Sigmoid colon (tissue), 4 donors: ENCODE results near the gene HEATR3.

Source experiments
- POLR2AphosphoS5 ChIP-seq, 4 donors: sonication (generic); formaldehyde crosslinking; IDR thresholded peaks; one replicate each; pipeline ENCODE4 v1.6.1; 2017; ENCODE audit warnings: antibody characterized with exemption in 4 of 4
- TF ChIP-seq, protein P1 (sequence below), 4 experiments: fragments of 450-650 bp in 3 of 4; fragments of 200-600 bp in 1 of 4; IDR thresholded peaks; one replicate each; pipeline ENCODE4 v1.5.1; 2016 to 2019; ENCODE audit warnings: antibody characterized with exemption in 4 of 4, mild to moderate bottlenecking in 3 of 4, moderate library complexity in 2 of 4

DNA sequence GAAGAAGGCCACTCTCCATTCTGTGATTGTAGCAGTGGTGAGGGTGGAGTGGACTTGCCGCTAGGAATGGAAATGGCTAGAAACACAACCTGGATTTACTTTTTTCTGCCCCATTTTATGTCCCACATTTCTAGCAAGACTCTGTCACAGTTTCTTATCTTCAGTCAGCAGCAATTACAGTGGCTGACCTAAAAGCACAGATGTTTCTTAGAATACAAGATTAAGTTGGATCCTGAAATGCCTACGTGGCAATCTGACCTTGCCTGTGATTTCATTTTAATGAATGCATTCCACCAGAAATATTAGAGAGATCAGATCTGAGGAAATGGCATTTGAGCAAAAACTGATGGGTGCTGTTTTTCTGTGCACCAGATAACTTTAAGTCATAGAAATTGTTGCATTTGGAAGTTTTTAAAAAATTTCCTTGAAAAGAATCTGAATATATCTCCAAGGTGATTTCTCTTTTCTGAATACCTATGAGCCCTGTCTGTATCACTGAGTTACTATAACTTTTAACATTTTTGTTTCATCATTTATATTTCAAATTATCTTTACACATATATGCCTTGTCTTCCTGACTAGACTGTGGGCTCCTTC, 5.4 kb downstream of the HEATR3 start:
- TF ChIP-seq, protein P1, sequence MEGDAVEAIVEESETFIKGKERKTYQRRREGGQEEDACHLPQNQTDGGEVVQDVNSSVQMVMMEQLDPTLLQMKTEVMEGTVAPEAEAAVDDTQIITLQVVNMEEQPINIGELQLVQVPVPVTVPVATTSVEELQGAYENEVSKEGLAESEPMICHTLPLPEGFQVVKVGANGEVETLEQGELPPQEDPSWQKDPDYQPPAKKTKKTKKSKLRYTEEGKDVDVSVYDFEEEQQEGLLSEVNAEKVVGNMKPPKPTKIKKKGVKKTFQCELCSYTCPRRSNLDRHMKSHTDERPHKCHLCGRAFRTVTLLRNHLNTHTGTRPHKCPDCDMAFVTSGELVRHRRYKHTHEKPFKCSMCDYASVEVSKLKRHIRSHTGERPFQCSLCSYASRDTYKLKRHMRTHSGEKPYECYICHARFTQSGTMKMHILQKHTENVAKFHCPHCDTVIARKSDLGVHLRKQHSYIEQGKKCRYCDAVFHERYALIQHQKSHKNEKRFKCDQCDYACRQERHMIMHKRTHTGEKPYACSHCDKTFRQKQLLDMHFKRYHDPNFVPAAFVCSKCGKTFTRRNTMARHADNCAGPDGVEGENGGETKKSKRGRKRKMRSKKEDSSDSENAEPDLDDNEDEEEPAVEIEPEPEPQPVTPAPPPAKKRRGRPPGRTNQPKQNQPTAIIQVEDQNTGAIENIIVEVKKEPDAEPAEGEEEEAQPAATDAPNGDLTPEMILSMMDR (IDR thresholded peaks at IDR 0.05): no peak
- no peak for TF ChIP-seq POLR2AphosphoS5 (IDR thresholded peaks at IDR 0.05)
